Measurements from ENCODE around the gene UGGT2.
"Not testable (repeated sequence)": the region's sequence is repeated elsewhere in the genome, so short reads cannot be mapped to it uniquely, and the experiment has no call there.

Gene UGGT2

DNA sequence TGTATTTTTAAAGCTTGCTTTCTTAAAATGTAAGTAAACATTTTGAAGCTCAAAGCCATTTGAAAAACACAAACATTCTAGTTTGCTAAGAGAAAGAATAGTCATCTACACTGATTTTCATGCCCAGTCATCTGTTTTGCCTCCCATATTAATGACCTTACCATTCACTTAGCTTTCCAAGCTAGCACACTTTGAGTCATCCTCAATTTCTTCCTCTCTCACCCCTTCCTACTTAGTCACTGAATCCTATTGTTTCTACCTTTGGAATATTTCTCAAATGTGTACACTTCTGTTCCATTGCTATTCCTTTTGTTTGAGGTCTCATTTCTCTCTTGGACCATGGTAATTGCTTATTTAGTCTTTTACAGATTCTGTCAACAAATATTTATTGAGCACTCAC is 29.4 kb upstream of the UGGT2 start:
- no peak overlapping the region for H3K4me3 ChIP-seq (ENCODE audit: low read depth, low read length)
- H3K4me1 ChIP-seq (ENCODE audit: control insufficient read depth, insufficient read depth, low read length), result peaks cover 7% of the 10 kb centered on the region; the same call in 1 of the 2 replicates
- H3K9ac ChIP-seq (ENCODE audit: low read length), result no peak overlapping the region
- peaks cover 8% of the 10 kb centered on the region for H3K27me3 ChIP-seq (ENCODE audit: control insufficient read depth, insufficient read depth, low read length)
- no peaks in the 10 kb centered on the region for H3K36me3 ChIP-seq (ENCODE audit: control insufficient read depth, insufficient read depth, low read length)
- H3K27ac ChIP-seq (ENCODE audit: low read depth, low read length), result no peak overlapping the region
- no peaks in the 10 kb centered on the region for H3K9me3 ChIP-seq (ENCODE audit: control insufficient read depth, insufficient read depth, low read depth, low read length)

DNA sequence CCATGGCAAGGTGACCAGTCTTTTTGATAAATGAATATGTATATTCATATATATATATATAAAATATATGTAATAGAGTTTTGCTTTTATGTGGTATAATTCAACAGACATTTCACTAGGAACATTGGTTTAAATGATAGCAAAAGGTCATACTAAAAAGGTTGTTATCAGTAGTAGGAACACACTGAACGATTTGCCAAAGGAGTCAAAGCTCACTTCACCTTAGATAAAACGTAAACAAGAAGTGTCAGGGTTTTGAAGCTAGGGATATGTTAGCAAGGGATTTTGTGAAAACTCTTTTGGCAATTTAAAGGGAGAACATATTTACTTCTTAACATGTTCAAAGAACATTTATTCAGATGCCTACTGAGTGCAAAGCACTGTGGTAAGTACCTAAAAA is 28.7 kb upstream of the UGGT2 start:
- H3K9me3 ChIP-seq (ENCODE audit: control insufficient read depth, insufficient read depth, low read depth, low read length), result no peaks in the 10 kb centered on the region
- H3K4me1 ChIP-seq (ENCODE audit: control insufficient read depth, insufficient read depth, low read length), result peaks cover 7% of the 10 kb centered on the region; the same call in 1 of the 2 replicates
- H3K27ac ChIP-seq (ENCODE audit: low read depth, low read length), result no peak overlapping the region
- H3K4me3 ChIP-seq (ENCODE audit: low read depth, low read length), result no peak overlapping the region
- H3K9ac ChIP-seq (ENCODE audit: low read length), result no peak overlapping the region
- peaks cover under 1% of the 10 kb centered on the region for H3K27me3 ChIP-seq (ENCODE audit: control insufficient read depth, insufficient read depth, low read length)
- H3K36me3 ChIP-seq (ENCODE audit: control insufficient read depth, insufficient read depth, low read length), result no peaks in the 10 kb centered on the region

DNA sequence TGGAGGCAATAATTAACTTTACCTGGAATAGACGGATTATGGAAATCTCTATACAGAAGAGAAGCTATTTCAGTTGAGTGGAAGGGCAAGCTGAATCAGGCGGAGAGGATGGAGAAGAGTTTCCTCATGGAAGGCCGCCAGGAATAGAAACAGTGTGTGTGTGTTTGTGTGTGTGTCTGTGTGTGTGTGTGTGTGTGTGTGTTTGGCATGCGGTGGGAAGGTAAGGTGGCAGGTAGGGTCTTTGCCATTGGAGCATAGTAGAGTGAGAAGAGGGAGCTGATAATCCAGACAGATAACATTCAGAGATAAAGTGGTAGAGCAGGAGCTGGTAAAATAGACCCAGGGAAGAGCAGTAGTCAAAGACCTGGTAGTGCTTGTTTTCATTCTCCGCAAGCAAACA is 27.5 kb upstream of the UGGT2 start:
- Histone ChIP-seq H3K4me1 (ENCODE audit: control insufficient read depth, insufficient read depth, low read length) (peaks cover 7% of the 10 kb centered on the region; the same call in 1 of the 2 replicates), H3K36me3 (ENCODE audit: control insufficient read depth, insufficient read depth, low read length) (no peaks in the 10 kb centered on the region), H3K27ac (ENCODE audit: low read depth, low read length) (no peak overlapping the region), H3K4me3 (ENCODE audit: low read depth, low read length) (no peak overlapping the region), H3K27me3 (ENCODE audit: control insufficient read depth, insufficient read depth, low read length) (no peaks in the 10 kb centered on the region), H3K9me3 (ENCODE audit: control insufficient read depth, insufficient read depth, low read depth, low read length) (no peaks in the 10 kb centered on the region), H3K9ac (ENCODE audit: low read length) (no peak overlapping the region)

DNA sequence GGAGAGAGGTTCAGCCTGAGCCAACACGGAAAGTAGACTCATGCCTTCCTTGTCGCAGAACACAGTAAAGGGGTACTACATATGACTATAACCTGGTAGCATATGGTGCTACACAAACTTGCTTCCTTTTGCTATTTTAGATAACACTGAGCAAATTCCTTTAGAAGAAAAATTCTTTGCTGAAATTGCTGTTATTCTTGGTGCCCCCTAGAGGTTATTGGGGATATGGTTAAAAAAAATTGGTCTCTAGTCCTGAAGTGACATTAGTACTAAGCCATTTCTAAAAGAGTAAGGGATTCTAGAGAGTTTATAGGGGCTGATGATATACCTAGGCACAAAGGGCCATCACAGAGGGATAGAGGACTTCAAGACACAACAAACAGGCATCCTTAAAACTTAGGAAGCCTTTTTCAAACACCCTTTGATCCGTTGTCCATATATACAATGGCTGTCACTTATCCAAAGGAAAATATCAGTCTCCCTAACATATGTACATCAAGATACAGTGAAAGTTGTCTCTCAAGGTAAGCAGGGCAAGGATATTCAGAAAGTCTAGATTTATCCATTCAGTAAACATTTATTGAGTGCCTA is 22.8 kb upstream of the UGGT2 start:
- H3K9me3 ChIP-seq (ENCODE audit: control insufficient read depth, insufficient read depth, low read depth, low read length), result no peaks in the 10 kb centered on the region
- H3K36me3 ChIP-seq (ENCODE audit: control insufficient read depth, insufficient read depth, low read length), result no peaks in the 10 kb centered on the region
- no peak overlapping the region for H3K27ac ChIP-seq (ENCODE audit: low read depth, low read length)
- no peak overlapping the region for H3K9ac ChIP-seq (ENCODE audit: low read length)
- H3K27me3 ChIP-seq (ENCODE audit: control insufficient read depth, insufficient read depth, low read length), result no peaks in the 10 kb centered on the region
- no peaks in the 10 kb centered on the region for H3K4me1 ChIP-seq (ENCODE audit: control insufficient read depth, insufficient read depth, low read length)
- H3K4me3 ChIP-seq (ENCODE audit: low read depth, low read length), result no peak overlapping the region

DNA sequence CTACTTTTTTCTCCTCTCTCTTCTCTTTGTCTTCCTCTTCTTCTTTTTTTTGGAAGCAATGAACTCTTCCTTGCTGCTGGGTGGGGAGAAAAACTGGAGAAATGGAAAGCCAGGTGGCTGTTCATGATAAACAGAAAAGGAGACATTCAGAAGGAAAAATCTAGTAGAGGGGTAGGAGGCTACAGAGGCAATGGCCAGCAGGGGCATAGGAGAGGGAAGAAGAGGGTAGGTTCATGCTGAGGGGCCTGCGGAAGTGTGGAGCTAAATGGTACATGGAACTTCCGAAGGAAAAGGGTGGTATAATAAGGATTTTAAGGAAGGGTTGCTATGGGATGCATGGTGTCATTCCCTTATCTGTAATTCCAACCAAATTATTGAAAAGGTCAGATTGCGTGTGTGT is 19.2 kb upstream of the UGGT2 start:
- Histone ChIP-seq H3K4me3 (ENCODE audit: low read depth, low read length) (no peak overlapping the region), H3K27me3 (ENCODE audit: control insufficient read depth, insufficient read depth, low read length) (no peaks in the 10 kb centered on the region), H3K36me3 (ENCODE audit: control insufficient read depth, insufficient read depth, low read length) (no peaks in the 10 kb centered on the region), H3K27ac (ENCODE audit: low read depth, low read length) (no peak overlapping the region), H3K9ac (ENCODE audit: low read length) (no peak overlapping the region), H3K4me1 (ENCODE audit: control insufficient read depth, insufficient read depth, low read length) (no peaks in the 10 kb centered on the region), H3K9me3 (ENCODE audit: control insufficient read depth, insufficient read depth, low read depth, low read length) (no peaks in the 10 kb centered on the region)

DNA sequence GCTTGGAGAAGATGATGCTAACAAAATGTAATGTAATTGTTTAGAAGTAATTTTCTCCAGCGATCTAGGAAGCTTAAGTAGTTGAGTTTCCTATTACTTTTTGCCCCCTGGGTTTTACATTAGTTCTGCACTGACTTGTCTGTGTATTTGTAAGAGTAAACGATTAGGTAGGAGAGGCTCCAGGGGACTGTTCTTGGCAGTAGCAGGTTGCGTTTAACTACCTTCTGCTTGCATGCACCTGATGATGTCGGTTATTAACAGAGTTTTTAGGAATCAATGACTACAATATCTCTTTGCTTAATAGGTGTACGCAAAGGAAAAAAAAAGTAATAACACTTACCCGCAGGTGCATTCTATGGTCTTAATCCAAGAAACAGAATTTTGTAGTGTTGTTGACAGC is 18.3 kb upstream of the UGGT2 start:
- Histone ChIP-seq H3K9me3 (ENCODE audit: control insufficient read depth, insufficient read depth, low read depth, low read length) (no peaks in the 10 kb centered on the region), H3K36me3 (ENCODE audit: control insufficient read depth, insufficient read depth, low read length) (no peaks in the 10 kb centered on the region), H3K9ac (ENCODE audit: low read length) (no peak overlapping the region), H3K27me3 (ENCODE audit: control insufficient read depth, insufficient read depth, low read length) (no peaks in the 10 kb centered on the region), H3K27ac (ENCODE audit: low read depth, low read length) (no peak overlapping the region), H3K4me1 (ENCODE audit: control insufficient read depth, insufficient read depth, low read length) (no peaks in the 10 kb centered on the region), H3K4me3 (ENCODE audit: low read depth, low read length) (no peak overlapping the region)

DNA sequence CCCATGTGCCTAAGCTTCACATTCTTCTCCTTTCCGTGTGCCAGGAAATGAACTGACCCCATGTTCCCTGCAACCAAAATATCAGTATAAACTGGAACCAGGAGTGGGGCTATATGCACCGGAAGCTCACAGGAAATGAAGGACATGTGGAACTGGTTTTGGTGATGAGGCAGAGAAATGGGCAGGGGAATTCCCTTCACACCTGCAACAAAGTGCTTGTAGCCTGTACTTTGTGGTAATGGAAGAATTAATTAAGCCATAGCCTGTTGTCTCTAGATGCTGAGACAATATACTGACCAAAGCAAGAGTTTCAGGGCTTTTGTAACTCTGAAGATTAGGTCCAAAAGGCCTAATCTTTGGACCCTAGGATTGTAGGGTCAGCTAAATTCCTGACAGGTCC is 15.5 kb upstream of the UGGT2 start:
- H3K9me3 ChIP-seq (ENCODE audit: control insufficient read depth, insufficient read depth, low read depth, low read length), result no peaks in the 10 kb centered on the region
- H3K4me3 ChIP-seq (ENCODE audit: low read depth, low read length), result no peak overlapping the region
- H3K27ac ChIP-seq (ENCODE audit: low read depth, low read length), result no peak overlapping the region
- no peaks in the 10 kb centered on the region for H3K4me1 ChIP-seq (ENCODE audit: control insufficient read depth, insufficient read depth, low read length)
- no peaks in the 10 kb centered on the region; the same call in 1 of the 2 replicates for H3K27me3 ChIP-seq (ENCODE audit: control insufficient read depth, insufficient read depth, low read length)
- no peaks in the 10 kb centered on the region for H3K36me3 ChIP-seq (ENCODE audit: control insufficient read depth, insufficient read depth, low read length)
- no peak overlapping the region for H3K9ac ChIP-seq (ENCODE audit: low read length)

DNA sequence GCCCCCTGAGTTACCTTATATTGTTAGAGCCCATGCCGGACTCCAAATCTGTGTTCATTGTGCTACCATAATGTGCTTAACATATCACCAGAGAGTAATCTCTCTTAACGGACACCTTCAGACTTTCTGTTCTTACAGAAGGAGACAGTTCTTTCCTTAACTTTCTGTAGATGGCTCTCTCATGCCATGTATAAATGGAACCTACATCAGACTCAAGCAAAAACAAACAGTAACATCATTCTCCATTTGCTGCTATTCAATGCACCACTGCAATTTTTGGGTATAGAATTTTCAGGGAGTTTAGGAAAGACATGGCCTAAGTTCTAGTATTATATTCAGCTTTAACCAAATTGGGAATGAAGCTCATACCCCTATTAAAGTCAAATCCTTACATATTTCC is 12.6 kb upstream of the UGGT2 start:
- Histone ChIP-seq H3K4me3 (ENCODE audit: low read depth, low read length) (no peak overlapping the region), H3K4me1 (ENCODE audit: control insufficient read depth, insufficient read depth, low read length) (no peaks in the 10 kb centered on the region), H3K9me3 (ENCODE audit: control insufficient read depth, insufficient read depth, low read depth, low read length) (no peaks in the 10 kb centered on the region), H3K36me3 (ENCODE audit: control insufficient read depth, insufficient read depth, low read length) (no peaks in the 10 kb centered on the region), H3K27ac (ENCODE audit: low read depth, low read length) (no peak overlapping the region), H3K9ac (ENCODE audit: low read length) (no peak overlapping the region), H3K27me3 (ENCODE audit: control insufficient read depth, insufficient read depth, low read length) (no peaks in the 10 kb centered on the region; the same call in 1 of the 2 replicates)

DNA sequence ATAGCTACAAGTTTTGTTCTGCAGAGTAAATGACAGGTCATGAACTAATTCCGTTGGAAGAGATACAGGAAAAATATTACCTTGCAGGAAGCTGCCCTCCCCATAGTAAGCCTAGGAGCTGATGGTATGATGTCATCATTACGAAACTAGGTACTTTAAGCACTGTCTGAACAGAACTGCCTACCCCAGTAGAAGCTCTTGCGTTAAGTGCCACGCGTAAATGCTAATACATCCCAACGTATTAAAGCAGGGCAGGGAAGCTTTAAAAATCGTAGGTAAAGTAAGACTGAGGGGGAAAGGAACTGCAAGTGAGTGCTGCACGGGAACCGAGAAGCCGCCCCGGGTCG is 572 bp downstream of the UGGT2 start:
- Histone ChIP-seq H3K4me3 (ENCODE audit: low read depth, low read length) (peak overlapping the region; percentile 99), H3K9me3 (ENCODE audit: control insufficient read depth, insufficient read depth, low read depth, low read length) (peaks cover 3% of the 10 kb centered on the region; the same call in 1 of the 2 replicates), H3K36me3 (ENCODE audit: control insufficient read depth, insufficient read depth, low read length) (no peaks in the 10 kb centered on the region), H3K27me3 (ENCODE audit: control insufficient read depth, insufficient read depth, low read length) (no peaks in the 10 kb centered on the region), H3K27ac (ENCODE audit: low read depth, low read length) (peak overlapping the region; percentile 78; the same call in 1 of the 2 replicates), H3K9ac (ENCODE audit: low read length) (peak overlapping the region; percentile 93), H3K4me1 (ENCODE audit: control insufficient read depth, insufficient read depth, low read length) (no peaks in the 10 kb centered on the region)

DNA sequence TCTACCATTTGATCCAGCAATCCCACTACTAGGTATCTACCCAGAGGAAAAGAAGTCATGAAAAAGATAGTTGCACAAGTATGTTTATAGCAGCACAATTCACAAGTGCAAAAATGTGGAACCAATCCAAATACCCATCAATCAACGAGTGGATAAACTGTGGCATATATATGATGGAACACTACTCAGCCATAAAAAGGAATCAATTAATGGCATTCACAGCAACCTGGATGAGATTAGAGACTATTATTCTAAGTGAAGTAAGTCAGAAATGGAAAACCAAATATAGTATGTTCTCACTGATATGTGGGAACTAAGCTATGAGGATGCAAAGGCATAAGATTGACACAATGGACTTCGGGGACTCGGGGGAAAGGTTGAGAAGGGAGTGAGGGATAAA is 1.3 kb downstream of the UGGT2 start:
- not testable (repeated sequence) for H3K36me3 ChIP-seq (ENCODE audit: control insufficient read depth, insufficient read depth, low read length); H3K27me3 ChIP-seq (ENCODE audit: control insufficient read depth, insufficient read depth, low read length); H3K9ac ChIP-seq (ENCODE audit: low read length); H3K9me3 ChIP-seq (ENCODE audit: control insufficient read depth, insufficient read depth, low read depth, low read length); H3K27ac ChIP-seq (ENCODE audit: low read depth, low read length); H3K4me1 ChIP-seq (ENCODE audit: control insufficient read depth, insufficient read depth, low read length); H3K4me3 ChIP-seq (ENCODE audit: low read depth, low read length)

DNA sequence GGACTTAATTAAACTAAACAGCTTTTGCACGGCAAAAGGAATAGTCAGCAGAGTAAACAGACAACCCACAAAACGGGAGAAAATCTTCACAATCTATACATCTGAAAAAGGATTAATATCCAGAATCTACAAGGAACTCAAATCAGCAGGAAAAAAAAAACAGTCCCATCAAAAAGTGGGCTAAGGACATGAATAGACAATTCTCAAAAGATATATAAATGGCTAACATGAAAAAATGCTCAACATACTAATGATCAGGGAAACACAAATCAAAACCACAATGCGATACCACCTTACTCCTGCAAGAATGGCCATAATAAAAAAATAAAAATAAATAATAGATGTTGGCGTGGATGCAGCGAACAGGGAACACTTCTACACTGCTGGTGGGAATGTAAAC is 1.7 kb downstream of the UGGT2 start:
- H3K9ac ChIP-seq (ENCODE audit: low read length); H3K27ac ChIP-seq (ENCODE audit: low read depth, low read length): not testable (repeated sequence)

DNA sequence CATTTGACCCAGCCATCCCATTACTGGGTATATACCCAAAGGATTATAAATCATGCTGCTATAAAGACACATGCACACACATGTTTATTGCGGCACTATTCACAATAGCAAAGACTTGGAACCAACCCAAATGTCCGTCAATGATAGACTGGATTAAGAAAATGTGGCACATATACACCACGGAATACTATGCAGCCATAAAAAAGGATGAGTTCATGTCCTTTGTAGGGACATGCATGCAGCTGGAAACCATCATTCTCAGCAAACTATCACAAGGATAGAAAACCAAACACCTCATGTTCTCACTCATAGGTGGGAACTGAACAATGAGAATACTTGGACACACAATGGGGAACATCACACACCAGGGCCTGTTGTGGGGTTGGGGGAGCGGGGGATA is 2.2 kb downstream of the UGGT2 start:
- H3K4me1 ChIP-seq (ENCODE audit: control insufficient read depth, insufficient read depth, low read length); H3K36me3 ChIP-seq (ENCODE audit: control insufficient read depth, insufficient read depth, low read length); H3K9ac ChIP-seq (ENCODE audit: low read length); H3K4me3 ChIP-seq (ENCODE audit: low read depth, low read length); H3K27ac ChIP-seq (ENCODE audit: low read depth, low read length); H3K27me3 ChIP-seq (ENCODE audit: control insufficient read depth, insufficient read depth, low read length): not testable (repeated sequence)
- peaks cover 15% of the 10 kb centered on the region for H3K9me3 ChIP-seq (ENCODE audit: control insufficient read depth, insufficient read depth, low read depth, low read length)

More for the DNA sequence above, 1.7 kb downstream of the UGGT2 start:
- H3K36me3 ChIP-seq (ENCODE audit: control insufficient read depth, insufficient read depth, low read length); H3K4me1 ChIP-seq (ENCODE audit: control insufficient read depth, insufficient read depth, low read length); H3K27me3 ChIP-seq (ENCODE audit: control insufficient read depth, insufficient read depth, low read length); H3K9me3 ChIP-seq (ENCODE audit: control insufficient read depth, insufficient read depth, low read depth, low read length); H3K4me3 ChIP-seq (ENCODE audit: low read depth, low read length): not testable (repeated sequence)

Measured in HUES6 (cell line).